WTC11 (cell line): ENCODE data around the gene GNL2.
"Not testable (repeated sequence)": the region's sequence is repeated elsewhere in the genome, so short reads cannot be mapped to it uniquely, and the experiment has no call there.

ENCODE experiments used
- HMGXB4 ChIP-seq: sonication (generic); formaldehyde crosslinking; IDR thresholded peaks from 2 replicates; pipeline ENCODE4 v1.8.1; 2023; ENCODE audit warnings: mild to moderate bottlenecking, moderate library complexity, missing genetic modification reagents
- JAZF1 ChIP-seq: fragments of 250-450 bp; sonication (Bioruptor Pico); IDR thresholded peaks from 2 replicates; pipeline ENCODE4 v1.9.0; 2021; ENCODE audit warnings: moderate library complexity, mild to moderate bottlenecking, inconsistent platforms
- RELA ChIP-seq: sonication (generic); formaldehyde crosslinking; IDR thresholded peaks from 2 replicates; pipeline ENCODE4 v1.8.1; 2022; ENCODE audit warnings: missing genetic modification reagents, mild to moderate bottlenecking, borderline replicate concordance
- TF ChIP-seq, protein P1 (sequence below): fragments of 200-600 bp; IDR thresholded peaks from 2 replicates; pipeline ENCODE4 v1.8.0; 2022; ENCODE audit warnings: antibody characterized with exemption

- not testable (repeated sequence) for TF ChIP-seq JAZF1, HMGXB4, RELA (CRISPR knock-in tag)
- TF ChIP-seq, protein P1, sequence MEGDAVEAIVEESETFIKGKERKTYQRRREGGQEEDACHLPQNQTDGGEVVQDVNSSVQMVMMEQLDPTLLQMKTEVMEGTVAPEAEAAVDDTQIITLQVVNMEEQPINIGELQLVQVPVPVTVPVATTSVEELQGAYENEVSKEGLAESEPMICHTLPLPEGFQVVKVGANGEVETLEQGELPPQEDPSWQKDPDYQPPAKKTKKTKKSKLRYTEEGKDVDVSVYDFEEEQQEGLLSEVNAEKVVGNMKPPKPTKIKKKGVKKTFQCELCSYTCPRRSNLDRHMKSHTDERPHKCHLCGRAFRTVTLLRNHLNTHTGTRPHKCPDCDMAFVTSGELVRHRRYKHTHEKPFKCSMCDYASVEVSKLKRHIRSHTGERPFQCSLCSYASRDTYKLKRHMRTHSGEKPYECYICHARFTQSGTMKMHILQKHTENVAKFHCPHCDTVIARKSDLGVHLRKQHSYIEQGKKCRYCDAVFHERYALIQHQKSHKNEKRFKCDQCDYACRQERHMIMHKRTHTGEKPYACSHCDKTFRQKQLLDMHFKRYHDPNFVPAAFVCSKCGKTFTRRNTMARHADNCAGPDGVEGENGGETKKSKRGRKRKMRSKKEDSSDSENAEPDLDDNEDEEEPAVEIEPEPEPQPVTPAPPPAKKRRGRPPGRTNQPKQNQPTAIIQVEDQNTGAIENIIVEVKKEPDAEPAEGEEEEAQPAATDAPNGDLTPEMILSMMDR, result not testable (repeated sequence)
Measured at GRCh38 chr1:37529888-37530287, 65.8 kb downstream of the GNL2 start.
